ENCODE data around the gene DMRTB1.

GRCh38 chr1:53432611-53433010 is 26.6 kb upstream of the DMRTB1 start:
- TF ChIP-seq ZSCAN30 (tag by site-specific recombination; IDR thresholded peaks at IDR 0.05) (no peak), CTCF (tag by site-specific recombination; IDR thresholded peaks at IDR 0.05) (no peak), ZNF510 (tag by site-specific recombination; IDR thresholded peaks at IDR 0.05; ENCODE audit: insufficient replicate concordance) (no peak), ZNF529 (tag by site-specific recombination; IDR thresholded peaks at IDR 0.05; ENCODE audit: insufficient replicate concordance) (no peak), ZNF184 (tag by site-specific recombination; IDR thresholded peaks at IDR 0.05) (no peak), PRDM6 (tag by site-specific recombination; IDR thresholded peaks at IDR 0.05) (no peak), ZNF707 (tag by site-specific recombination; IDR thresholded peaks at IDR 0.05) (no peak), ZFP3 (tag by site-specific recombination; IDR thresholded peaks at IDR 0.05; ENCODE audit: low read depth) (no peak), YY1 (tag by site-specific recombination; IDR thresholded peaks at IDR 0.05) (no peak), ZNF16 (tag by site-specific recombination; IDR thresholded peaks at IDR 0.05; ENCODE audit: low read depth) (no peak), ZNF555 (tag by site-specific recombination; conservative IDR thresholded peaks at IDR 0.05) (no peak), ZEB2 (tag by site-specific recombination; IDR thresholded peaks at IDR 0.05) (no peak), MYNN (tag by site-specific recombination; IDR thresholded peaks at IDR 0.05; ENCODE audit: borderline replicate concordance) (no peak), ZNF747 (tag by site-specific recombination; IDR thresholded peaks at IDR 0.05) (no peak)
